ENCODE results near the gene NABP2.

- TF ChIP-seq EZH2 (IDR thresholded peaks at IDR 0.05), result no peak
- TF ChIP-seq CTCF (IDR thresholded peaks at IDR 0.05), result no peak
- no peak for TF ChIP-seq EZH2phosphoT487 (IDR thresholded peaks at IDR 0.05)
These were observed 7.7 kb upstream of the NABP2 start for GRCh38 chr12:56216461-56216860.
